GM18907 (cell line): ENCODE data around the gene CHRNB4.

Experiments used
- ATAC-seq: cut with Tn5 transposase; IDR thresholded peaks from one replicate; pipeline ENCODE4 v1.9.1; 2021; ENCODE audit warnings: mild to moderate bottlenecking, moderate library complexity; ENCODE audit not compliant: unreplicated experiment

Gene CHRNB4

DNA sequence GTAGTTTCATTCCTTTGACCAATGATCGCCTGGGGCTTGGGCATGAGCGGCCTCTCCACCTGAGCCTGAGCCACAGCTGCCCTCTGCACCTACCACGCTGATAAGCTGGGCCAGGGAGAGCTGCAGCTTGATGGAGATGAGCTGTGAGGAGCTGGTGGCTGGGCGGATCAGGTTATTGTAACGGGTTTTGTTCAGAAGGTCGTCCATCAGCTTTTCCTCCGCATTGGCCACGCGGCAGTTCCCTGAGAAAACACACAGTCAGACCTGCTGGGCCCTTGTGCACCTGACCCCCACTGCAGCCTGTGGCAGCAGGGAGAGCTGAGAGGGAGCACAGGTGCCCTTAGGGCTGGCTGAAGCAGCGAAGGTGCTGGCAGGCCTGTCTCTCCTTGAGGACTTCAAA lies 5.7 kb downstream of the CHRNB4 start:
- no peak for ATAC-seq

DNA sequence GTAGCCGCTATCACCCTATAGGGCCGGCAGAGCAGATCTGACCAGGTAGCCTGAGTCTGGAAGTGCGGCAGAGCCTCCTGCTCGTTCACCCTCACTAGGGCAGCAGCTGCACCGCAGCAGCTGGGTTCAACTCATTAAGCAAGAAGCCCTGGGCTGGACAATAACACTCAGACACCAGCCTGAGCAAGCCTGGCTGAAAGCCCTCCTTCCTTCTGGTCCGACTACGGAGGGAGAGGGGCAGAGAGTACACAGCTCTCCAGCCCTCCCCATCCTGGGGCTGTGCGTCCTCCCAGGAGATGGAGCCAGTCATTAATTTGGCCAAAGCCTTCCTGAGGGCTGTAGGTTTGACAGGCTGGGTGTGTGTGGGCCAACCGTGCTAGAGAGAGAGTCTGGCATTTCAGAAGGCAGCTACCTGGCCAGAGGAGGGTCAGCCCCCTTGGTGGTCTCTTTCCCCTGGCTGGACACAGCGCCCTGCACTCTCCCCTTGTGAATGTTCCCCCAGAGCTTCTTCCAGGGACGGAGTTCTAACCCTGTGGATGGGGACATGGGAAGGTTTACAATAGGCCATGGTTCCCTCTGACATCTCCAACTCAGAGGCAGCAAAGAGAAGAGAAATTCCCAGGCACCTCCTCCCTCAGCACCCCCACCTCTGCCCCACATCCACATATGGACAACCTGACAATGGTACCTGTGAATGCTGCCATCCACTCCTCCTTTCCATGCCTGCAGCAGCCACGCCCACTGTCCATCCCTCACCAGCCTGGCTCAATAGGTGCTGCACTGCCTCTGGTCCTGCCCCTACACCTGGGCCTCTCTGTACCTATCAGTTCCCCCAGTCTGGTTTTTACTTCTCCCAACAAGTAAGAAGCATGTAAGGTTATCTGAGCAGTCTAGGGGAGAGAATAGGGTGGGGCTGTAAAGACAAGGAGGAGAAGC lies 6.5 kb downstream of the CHRNB4 start:
- ATAC-seq, result no peak

DNA sequence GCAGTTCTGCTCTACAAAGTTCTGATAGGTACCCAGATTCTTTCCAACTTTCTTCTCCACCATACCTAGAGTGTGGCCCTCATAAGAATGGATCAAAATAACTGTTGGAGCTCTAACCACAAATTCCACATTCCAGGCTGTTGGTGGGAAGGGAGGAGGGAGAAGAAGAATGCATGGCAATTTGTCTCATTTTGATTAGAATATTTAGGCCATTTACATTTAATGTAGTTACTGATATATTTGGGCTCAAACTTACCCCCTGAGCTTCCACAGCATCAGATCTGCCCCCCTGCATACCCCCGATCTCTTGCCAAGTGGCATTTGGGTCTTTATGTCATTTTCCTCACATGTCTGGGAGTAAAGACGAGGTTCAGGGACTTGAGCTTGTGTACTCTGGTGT lies 7.7 kb downstream of the CHRNB4 start:
- ATAC-seq, result no peak

DNA sequence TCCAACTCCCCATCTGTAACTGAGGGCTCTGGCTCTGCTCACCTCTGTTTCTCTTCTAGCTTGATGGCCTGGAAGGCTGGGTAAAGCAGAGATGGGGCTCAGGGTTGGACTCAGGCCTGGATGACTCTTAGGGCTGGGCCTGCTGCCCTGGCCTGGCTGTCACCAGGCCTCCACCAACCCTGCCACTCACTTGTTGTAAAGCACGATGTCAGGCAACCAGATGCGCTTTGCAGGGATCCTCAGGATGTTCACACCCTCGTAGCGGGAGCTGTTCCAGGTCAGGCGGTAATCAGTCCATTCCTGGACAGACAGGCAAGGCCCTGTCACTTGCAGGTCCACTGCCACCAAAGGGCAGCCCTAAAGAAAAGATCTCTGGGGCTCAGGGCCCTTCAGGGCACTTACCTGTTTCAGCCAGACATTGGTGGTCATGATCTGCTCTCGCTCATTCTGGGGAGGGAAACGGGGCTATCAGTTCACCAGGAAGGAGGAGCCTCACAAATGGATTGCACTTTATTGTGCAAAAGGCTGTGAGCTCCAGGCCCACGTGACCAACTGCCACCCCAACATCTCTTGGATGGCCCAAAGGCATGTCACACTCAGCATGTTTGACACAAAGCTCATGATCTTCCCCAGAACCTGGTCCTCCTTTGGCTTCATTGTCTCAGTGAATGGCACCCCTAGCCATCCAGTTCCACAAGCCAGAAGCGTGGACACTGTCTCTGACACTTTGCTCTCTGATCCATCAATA lies 9.9 kb downstream of the CHRNB4 start:
- ATAC-seq, result no peak

DNA sequence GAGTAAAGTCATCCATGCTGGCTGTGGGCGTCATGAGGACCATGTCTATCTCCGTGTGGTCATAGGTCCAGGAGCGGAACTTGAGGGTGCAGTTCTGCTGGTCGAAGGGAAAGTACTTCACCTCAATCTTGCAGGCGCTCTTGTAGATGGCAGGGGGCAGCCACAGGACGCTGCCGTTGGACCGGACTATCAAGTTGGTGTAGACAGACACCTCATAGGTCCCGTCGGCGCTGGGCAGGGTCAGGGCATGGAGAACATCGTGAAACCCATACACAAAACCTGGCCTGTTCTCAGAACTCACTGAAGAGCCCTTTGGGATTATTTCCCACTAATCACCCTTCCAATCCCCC lies 11.3 kb downstream of the CHRNB4 start:
- ATAC-seq, result no peak

DNA sequence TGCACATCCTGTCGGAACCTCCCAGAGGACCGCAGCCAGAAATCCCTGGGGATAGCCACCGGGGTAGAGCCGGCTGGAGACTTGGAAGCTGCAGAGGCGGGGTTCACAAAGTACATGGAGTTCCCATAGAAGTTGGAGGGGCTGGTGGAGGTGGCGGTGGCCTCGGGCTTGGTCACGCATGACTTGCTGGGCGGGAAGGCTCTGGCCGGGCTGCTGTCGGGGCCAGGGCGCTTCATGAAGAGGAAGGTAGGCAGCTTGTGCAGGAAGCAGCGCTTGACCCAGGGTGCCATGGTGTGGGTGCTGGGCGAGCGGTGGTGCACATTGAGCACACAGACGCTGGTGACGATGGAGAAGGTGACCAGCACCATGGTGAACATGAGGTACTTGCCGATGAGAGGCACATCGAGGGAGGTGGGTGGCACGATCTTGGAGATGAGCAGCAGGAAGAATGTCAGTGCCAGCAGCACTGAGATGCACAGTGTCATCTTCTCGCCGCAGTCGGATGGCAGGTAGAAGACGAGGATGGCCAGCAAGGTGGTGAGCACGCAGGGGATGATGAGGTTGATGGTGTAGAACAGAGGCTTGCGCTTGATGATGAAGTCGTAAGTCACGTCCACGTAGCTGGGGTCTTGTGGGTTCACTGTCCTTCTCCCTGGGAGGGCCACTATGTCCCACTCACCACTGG lies 11.8 kb downstream of the CHRNB4 start:
- no peak for ATAC-seq

DNA sequence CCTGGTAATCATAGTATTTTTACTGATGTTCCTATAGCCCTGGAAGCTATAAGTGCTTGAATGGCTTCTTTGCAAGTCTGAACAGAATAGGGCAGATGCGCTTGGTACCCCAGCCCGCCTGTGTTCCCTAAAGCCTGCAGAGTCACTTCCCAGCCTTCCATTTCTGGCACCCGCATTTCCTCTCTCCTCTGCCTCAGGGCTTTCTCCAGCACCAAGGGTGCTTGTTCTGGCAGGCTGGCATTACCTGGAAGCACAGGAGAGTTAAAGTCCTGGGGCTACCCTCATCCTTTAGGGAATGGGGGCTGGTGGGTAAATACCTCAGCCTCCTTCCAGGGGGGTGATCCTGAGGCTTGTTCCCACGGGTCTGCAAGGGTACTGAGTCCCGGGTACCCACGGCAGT lies 12.8 kb downstream of the CHRNB4 start:
- ATAC-seq, result no peak

DNA sequence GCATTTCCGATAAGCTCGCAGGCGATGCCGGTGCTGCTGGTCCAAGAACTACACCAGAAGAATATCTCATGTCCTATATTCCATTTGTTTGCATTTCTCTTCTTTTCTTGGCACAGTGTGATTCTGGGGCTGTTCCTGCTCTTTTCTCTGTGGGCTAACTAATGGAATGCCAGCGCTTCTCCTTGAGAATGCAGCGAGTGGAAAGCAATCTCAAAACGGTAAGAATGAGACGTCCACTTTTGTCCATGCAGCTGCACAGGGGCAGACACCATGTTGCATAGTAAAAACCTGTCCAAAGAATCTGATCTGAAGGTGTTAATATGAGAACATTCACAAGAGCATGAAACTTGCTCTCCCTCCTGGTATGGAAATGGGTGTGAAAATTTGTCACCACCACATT lies 13.7 kb downstream of the CHRNB4 start:
- no peak for ATAC-seq

DNA sequence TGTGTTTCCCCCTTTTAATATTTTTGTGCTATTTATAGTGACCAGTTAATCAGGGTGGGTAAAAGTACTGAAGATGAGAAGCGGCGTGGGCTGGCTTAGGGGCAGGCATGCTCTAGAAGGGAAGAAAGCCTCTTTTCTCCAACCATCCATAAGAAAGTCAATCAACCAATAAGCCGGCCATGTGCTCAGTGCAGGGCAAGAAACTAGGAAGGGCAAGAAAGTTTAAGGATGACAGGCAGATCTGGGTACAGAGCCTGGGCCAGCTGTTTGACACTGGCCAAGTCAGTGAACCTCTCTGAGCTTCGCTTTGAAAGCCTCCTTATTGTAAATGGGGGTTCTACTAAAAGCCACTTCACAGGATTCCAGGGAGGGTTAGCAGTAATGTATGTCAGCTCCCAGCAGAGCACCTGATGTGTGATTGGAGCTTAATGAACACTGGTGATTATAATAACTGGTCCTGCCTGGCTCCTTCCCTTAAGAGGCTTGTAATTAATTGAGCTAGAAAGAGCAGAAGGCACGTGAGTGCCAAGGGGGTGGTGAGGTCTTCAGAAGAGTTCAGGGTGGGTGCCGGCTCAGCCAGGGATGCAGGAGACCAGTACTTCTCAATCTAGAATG lies 14.5 kb downstream of the CHRNB4 start:
- ATAC-seq, result no peak

DNA sequence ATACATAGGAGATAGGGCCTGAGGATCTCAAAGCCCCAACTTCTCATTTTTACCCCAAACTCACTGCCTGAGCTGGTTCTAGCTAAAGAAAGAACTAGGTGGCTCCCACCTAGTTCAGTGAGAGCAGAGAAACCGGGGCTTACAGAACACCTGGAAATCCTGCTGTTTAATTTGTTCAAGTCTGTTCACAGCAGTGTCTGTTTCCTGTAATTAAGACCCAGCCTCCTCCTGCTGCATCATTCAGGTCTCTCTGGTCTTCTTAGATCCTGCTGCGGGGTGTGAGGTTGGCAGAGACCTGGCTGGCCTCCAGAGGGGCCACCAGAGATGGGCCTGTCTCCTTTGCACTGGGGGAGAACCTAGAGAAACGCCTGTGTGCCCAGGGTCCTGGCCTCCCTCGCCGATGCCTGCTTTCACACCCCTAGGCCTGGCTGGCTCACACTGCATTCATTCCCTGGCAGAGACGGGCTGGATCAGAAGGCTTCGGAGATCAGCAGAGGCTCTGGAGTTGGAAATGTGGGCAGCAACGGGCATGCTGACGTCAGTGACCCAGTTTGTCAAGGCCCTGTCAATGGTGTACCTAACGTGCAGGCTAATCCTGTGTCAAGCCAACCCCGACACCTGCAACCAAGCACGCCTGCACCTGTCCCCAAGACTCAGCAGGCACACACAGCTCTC lies 15.3 kb downstream of the CHRNB4 start:
- no peak for ATAC-seq

DNA sequence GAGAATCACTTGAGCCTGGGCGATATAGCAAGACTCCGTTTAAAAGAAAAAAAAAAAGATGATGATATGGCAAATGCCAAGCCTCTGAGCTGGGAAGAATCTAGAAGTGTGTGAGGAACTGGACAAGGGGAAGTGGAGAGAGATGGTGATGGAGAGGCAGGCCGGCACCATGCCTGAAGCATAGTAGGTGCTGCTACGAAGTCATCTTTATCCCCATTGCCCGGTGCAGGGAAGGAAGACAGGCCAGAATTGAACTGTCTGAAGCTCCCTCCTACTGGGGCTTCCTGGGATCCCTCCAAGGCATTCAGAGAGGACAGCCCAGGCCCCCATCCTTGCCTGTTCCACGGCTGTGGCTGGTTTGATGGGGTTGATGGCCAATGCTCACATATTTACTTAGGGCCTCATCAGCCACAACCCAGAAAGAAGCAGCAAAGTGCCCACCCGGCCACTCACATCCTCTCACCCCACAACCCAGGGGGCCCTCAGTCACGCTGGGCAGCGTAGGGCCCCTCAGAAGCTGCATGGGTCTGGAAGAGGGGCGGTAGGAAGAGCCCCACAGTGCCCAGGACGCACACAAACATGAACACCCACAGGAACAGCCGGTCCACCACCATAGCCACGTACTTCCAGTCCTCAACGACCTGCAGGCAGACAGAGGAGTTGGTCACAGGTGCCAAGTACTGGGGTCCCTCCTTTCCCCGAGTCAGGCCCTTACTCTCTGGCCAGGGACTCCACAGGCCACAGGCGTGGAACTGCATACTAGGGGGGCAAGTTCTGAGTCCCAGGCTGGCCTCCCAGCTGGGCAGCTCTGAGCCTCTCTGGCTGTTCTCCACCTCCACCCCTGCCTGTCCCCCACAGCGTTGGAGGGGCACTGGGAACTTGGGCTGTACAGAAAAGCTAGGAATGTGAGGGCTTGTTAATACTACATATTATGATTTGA lies 16.1 kb downstream of the CHRNB4 start:
- ATAC-seq, result no peak

DNA sequence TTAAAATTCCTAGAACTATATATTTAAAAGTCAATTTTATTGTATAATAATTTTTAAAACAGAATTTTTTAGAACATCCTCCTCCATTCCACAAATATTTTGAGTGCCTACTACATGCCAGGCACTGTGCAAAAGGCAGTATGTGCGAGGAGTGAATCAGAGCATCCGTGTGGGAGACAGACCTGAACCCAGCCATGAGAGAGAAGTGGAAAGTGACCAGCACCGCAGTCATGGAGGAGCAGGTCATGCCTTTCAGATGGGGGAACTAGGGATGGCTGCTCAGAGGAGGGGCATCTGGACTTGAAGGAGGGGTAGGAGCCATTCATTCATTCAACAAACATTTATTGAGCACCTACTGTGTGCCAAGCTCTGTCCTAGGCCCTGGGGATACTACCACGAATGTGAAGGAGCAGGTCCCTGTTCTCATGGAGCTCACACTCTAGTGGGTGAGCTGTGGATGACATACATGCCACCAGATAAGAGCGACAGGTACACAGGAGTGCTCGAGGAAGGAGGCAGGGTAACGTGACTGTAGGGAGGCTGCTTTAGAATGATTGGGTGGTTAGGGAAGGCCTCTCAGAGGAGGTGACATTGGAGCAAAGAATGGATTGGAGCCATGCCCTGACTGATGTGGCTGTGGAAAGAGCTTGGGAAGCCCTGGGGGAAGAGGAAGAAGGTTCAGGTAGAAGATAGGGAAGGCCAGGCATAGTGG lies 17.1 kb downstream of the CHRNB4 start:
- no peak for ATAC-seq

DNA sequence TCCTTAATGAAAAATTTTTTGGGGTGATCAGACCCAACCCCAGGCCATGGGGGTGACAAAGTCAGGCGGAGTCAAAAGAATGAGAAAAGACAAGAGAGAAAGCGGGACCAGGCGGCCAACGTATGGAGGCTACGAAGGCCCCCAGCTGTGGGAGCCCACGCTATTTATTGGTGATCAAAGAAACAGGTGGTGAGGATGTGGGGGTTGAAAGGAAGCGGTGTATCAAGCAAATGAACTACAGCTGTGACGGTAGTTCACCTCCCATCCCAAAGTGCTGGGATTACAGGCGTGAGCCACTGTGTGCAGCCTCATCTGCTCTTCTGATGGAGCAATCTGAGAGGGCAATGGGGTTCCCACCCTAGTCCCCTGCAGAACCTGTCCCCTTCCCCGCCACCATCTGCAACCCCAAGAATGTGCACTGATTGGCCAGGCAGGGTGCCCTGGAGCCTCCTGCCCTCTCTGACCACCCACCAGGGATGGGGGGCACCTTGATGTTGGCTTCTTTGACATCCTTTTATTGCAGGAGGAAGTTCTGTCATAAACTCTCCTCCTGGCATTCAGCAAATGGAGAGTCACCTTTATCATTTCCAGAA lies 19.1 kb downstream of the CHRNB4 start:
- ATAC-seq, result no peak

DNA sequence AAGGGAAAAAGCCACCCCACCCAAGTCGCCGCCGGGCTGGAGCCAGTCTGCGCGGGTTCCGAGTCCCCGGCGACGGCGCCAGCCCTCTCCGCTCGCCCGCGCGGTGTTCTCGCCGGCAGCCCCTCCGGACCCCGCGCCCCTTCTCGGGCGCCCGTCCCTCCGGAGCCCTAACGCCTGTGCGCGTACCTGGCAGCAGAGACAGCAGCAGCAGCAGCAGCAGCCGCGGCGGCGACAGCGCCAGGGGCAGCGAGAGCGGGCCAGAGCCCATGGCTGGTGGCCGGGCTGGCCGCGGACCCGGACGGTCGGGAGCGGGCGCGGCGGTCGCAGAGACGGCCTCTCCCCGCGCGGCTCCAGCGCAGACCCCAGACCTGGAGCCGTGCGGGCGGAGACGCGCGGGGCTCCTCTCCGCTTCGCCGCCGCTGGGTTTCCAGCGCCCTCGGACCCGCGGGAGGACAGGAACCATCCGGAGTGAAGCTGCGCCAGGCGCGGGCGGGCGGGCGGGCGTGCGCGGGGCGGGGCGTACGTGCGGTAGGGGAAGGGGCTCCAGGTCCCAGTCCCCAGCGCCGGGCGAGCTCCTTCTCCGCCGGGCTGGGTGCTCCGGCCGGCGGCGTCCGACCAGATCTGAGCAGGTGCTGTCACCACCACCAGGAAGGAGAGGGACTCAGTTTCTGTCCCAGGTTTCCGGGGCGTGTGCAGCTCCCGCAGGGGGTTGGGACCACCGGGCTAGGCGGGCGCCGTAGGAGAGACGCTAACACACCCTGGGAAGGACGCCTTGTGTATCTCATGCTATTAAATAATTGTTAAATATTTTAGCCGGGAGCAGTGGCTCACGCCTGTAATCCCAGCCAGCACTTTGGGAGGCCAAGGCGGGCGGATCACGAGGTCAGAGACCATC lies 20.2 kb downstream of the CHRNB4 start, which contains the start of gene CHRNA3:
Gene CHRNA3 (minus strand): TSS at position 470 of the 895 bp plus-strand sequence. CDS start 202 bp downstream, at position 268.
- no peak for ATAC-seq

DNA sequence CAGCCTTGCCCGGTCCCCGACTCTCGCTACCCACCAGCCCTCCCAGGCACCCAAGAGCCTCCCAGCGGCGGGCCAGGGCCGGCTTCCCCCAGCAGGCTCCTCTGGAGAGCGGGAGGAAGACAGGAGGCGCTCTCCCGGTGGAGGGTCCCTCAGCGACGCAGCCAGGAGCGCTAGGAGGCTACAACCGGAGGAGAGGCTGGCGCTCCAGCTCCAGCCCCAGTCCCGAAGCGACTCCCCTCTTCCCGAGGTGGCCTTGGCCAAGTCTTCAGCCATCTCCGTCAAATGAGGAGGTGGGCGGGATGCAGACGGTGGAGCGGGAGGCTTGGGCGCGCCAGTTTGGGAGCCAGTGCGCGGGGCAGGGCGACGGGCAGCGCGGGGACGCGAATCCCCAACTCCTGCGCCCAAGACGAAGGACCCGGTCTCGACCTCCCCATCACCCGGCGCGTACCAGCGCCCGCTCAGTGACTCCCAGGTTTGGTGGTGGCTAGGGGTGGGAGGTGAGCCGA lies 20.9 kb downstream of the CHRNB4 start:
- ATAC-seq, result no peak

DNA sequence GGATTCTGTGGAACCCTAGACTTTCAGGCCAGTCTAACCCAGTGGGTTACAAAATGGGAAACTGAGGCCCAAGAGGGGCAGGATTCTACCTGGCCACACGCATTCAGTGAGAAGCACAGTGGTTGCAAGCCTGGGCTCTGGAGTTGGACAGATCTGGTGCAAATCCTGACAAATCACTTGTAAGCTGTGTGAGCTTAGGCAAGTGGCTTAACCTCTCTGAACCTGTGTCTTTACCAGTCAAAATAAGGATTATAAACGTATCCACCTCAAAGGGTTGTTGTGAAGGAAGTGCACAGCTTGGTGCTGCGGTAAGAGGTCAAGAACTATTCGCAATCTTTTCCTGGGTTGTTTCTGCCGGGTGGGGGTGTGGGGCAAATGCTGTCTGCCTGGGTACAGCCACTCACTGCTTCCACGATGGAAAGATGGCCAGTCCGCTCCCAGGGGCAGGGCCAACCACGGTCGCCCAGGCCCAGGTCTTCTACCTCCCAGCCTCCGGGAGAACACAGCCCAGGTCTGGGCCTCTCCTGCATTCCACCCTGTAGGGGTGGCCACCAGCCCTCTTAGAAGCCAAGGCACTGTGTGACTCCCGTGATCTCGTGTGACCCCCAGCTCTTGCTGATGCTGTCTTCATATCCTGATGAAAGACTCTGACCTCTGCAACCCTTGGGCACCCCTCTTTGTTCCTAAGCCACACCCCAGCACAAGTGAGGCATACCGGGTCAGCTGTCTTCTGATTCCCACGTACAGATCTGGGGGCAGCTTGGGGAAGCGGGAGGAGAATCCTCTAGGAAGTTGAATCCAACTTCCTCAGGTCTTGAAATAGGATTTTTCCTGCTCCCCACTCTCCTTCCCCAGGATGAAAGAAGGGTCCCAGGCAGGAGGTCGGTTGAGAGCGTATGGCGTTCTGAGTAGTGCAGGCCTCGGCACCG lies 21.7 kb downstream of the CHRNB4 start:
- no peak for ATAC-seq
